ENCODE data around the gene TMX2. TPM values are rescaled to one million over a fixed set of nuclear protein-coding genes. Genes with fewer than 3 reads are reported as not detected.
A peak's percentile ranks its signal among the peaks of the same experiment; 100 is the strongest.

TMX2 gene, protein sequence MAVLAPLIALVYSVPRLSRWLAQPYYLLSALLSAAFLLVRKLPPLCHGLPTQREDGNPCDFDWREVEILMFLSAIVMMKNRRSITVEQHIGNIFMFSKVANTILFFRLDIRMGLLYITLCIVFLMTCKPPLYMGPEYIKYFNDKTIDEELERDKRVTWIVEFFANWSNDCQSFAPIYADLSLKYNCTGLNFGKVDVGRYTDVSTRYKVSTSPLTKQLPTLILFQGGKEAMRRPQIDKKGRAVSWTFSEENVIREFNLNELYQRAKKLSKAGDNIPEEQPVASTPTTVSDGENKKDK
- total RNA-seq: 10 to 100 TPM; 29.1 to 47.8 (median 40.7) TPM
- polyA plus RNA-seq: 100 to 1,000 TPM in 1 of 3 donors, 10 to 100 TPM in 2; 25.2 to 136 (median 26.8) TPM

DNA sequence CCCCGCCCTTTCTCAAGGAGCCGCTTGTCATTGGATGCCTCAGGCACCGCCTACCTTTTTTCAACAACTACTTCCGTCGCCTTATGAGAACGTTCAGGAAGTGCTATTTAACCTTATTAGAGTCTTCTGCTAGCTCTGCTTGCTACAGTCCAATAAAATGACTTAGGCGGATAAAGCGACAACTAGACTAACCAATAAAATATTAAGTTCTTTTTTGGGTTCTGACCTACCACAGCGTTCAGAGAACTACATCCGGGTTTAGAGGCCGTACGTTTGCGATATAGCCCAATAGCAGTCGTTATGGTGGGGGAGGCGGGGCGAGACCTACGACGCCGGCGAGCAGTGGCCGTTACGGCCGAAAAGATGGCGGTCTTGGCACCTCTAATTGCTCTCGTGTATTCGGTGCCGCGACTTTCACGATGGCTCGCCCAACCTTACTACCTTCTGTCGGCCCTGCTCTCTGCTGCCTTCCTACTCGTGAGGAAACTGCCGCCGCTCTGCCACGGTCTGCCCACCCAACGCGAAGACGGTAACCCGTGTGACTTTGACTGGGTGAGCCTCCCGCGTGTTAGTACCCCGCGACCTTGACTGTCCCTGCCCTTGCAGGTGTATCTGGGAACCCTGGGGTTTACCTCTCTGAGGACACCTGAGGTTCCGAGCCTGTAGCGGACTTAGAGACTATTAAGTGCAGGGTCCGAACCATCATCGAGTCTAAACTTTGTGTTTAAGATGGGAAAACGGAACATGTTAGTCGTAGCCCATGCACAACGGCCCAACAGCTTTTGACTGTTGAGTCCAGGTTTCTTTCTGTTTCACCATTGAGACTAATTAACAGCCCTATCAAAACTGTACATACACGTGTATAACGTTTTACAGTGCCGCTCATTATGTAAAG, at the start of gene TMX2:
TSS of gene TMX2 (plus strand) at position 338 of the 895 bp plus-strand sequence. CDS start at position 364, 26 bp downstream.
- Histone ChIP-seq H3K36me3 (peaks cover 0 to 5% (median 0%) of the 10 kb centered on the region in 4 donors), H3K27me3 (no peaks in the 10 kb centered on the region), H3K9me3 (no peaks in the 10 kb centered on the region), H3K4me1 (peaks cover 0 to 42% (median 36%) of the 10 kb centered on the region in 4 donors), H3K27ac (peak within 1 kb of the TSS; percentile 89 to 97 (median 92)), H3K4me3 (peak within 1 kb of the TSS; percentile 96 to 98 (median 96))
- WGBS, 2 donors: 0% methylated on average over 53 of the region's 53 CpGs
- intact Hi-C loops (cut with DNase I): loop anchor here (2.0 to 5.0 kb wide), 3 partner anchors 28 to 50 kb away; partner anchors contain the start of genes CTNND1, SELENOH and ZDHHC5
- peak; percentile 97 for DNase-seq
- TF ChIP-seq, protein P1, sequence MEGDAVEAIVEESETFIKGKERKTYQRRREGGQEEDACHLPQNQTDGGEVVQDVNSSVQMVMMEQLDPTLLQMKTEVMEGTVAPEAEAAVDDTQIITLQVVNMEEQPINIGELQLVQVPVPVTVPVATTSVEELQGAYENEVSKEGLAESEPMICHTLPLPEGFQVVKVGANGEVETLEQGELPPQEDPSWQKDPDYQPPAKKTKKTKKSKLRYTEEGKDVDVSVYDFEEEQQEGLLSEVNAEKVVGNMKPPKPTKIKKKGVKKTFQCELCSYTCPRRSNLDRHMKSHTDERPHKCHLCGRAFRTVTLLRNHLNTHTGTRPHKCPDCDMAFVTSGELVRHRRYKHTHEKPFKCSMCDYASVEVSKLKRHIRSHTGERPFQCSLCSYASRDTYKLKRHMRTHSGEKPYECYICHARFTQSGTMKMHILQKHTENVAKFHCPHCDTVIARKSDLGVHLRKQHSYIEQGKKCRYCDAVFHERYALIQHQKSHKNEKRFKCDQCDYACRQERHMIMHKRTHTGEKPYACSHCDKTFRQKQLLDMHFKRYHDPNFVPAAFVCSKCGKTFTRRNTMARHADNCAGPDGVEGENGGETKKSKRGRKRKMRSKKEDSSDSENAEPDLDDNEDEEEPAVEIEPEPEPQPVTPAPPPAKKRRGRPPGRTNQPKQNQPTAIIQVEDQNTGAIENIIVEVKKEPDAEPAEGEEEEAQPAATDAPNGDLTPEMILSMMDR (IDR thresholded peaks at IDR 0.05): no peak
- TF ChIP-seq POLR2AphosphoS5 (IDR thresholded peaks at IDR 0.05) (peak; percentile 56 to 86 (median 70)), POLR2A (IDR thresholded peaks at IDR 0.05) (peak; percentile 23 to 34)

- TF ChIP-seq, protein P1 (IDR thresholded peaks at IDR 0.05): no peak
- no peak for TF ChIP-seq POLR2AphosphoS5 (IDR thresholded peaks at IDR 0.05)
- no peak overlapping the region for H3K4me3 ChIP-seq
- peaks cover 0 to 20% (median 19%) of the 10 kb centered on the region in 4 donors for H3K4me1 ChIP-seq
- H3K27ac ChIP-seq: no peak overlapping the region
- H3K9me3 ChIP-seq: no peaks in the 10 kb centered on the region
- no peak for DNase-seq
- intact Hi-C loops (cut with DNase I): loop anchor here (10.0 kb wide), 2 partner anchors 912 to 1892 kb away; partner anchors contain the start of genes LPXN and ZFP91
- peaks cover 14 to 40% (median 25%) of the 10 kb centered on the region in 4 donors for H3K36me3 ChIP-seq
- WGBS, 2 donors: 70 to 73% methylated on average over 4 of the region's 4 CpGs
- H3K27me3 ChIP-seq: no peaks in the 10 kb centered on the region
Measured at GRCh38 chr11:57662893-57663292, 49.5 kb upstream of the TMX2 start.

DNA sequence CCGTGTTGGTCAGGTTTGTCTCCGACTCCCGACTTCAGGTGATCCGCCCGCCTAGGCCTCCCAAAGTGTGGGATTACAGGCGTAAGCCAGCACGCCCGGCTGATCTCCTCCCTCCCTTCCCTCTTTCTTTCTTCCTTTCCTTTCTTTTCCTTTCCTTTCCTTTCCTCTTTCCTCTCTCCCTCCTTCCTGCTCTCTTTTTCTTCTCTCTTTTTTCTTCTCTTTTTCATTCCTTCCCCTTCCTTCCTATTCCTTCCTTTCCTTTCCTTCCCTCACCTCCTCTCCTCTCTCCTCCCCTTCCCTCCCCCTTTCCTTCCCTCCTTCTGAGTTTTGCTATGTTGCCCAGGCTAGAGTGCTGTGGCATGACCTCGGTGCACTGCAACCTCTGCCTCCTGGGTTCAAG, 48.4 kb upstream of the TMX2 start:
- no peak for TF ChIP-seq POLR2AphosphoS5 (IDR thresholded peaks at IDR 0.05)
- TF ChIP-seq EP300 (IDR thresholded peaks at IDR 0.05): no peak
- no peak for TF ChIP-seq POLR2A (IDR thresholded peaks at IDR 0.05)
- TF ChIP-seq, protein P1 (IDR thresholded peaks at IDR 0.05): no peak
- intact Hi-C loops (cut with DNase I): loop anchor here (10.0 kb wide), 2 partner anchors 911 to 1891 kb away; partner anchors contain the start of genes LPXN and ZFP91
- H3K4me3 ChIP-seq: no peak overlapping the region
- H3K9me3 ChIP-seq: no peaks in the 10 kb centered on the region
- DNase-seq: no peak
- no peak overlapping the region for H3K27ac ChIP-seq
- no peaks in the 10 kb centered on the region for H3K27me3 ChIP-seq
- WGBS, 2 donors: 82 to 92% methylated on average over 9 of the region's 9 CpGs
- peaks cover 14 to 40% (median 25%) of the 10 kb centered on the region in 4 donors for H3K36me3 ChIP-seq
- H3K4me1 ChIP-seq: peaks cover 0 to 14% (median 12%) of the 10 kb centered on the region in 4 donors

DNA sequence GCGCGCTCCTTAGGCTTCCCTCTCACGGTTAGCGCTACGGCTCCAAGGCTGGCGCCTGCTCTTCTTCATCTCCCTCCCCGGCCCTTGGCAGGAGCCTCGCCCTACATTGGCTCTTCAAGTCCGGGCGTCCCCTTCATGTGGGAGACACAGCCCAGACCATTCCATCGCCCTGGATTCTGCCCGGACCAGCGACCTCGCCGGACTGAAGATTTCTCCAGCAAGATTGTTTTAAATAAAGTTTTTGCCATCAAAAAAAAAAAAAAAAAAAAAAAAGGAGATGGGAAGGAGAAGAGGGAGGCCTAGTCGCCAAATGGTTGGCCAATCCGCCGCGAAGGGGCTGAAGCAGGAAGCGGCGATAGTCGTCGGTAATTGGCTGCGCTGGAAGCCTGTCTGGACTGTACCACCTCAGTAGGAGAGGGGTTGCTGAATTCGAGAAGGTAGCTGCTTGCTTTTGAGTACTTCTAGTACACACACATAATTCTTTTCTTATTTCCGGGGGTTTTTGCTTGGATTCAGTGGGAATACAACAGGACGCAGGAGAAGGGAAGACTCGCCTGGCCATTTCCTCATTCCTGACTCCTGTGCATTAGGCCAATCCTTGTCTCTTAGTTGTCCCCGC, 45.2 kb upstream of the TMX2 start:
- WGBS, 2 donors: 0% methylated on average over 29 of the region's 29 CpGs
- Histone ChIP-seq H3K4me3 (peak overlapping the region; percentile 67 to 98 (median 84)), H3K27ac (peak overlapping the region; percentile 92 to 99 (median 98)), H3K27me3 (no peaks in the 10 kb centered on the region), H3K9me3 (no peaks in the 10 kb centered on the region), H3K36me3 (peaks cover 0 to 13% (median 2%) of the 10 kb centered on the region in 4 donors), H3K4me1 (peaks cover 0 to 30% (median 28%) of the 10 kb centered on the region in 4 donors)
- peak; percentile 100 for DNase-seq
- intact Hi-C loops (cut with DNase I): loop anchor here (5.0 to 10.0 kb wide), 8 partner anchors 45 to 1945 kb away; partner anchors contain the start of genes CTNND1, LPXN, MED19 and P2RX3
- TF ChIP-seq POLR2AphosphoS5 (IDR thresholded peaks at IDR 0.05) (peak in 3 of 4 donors; percentile 23 to 58 (median 41)), POLR2A (IDR thresholded peaks at IDR 0.05) (no peak)
